Upper lobe of left lung (tissue), 6 donors: ENCODE measurements around the gene ZNF563. TPM values are rescaled to one million over a fixed set of nuclear protein-coding genes. Genes with fewer than 3 reads are reported as not detected.

ENCODE experiments used
- ATAC-seq, 2 donors: fragments of 200-7000 bp; cut with Tn5 transposase; one replicate each; pipeline ENCODE4 v1.9.1; 2022; ENCODE audit warnings: mild to moderate bottlenecking in 2 of 2, moderate library complexity in 2 of 2; ENCODE audit not compliant: low FRiP score in 2 of 2
- DNase-seq, 2 donors: peaks; one replicate each; pipeline ENCODE4 v3.0.0-alpha.2; 2019 to 2020
- H3K27ac ChIP-seq, 4 donors: fragments of 200-600 bp; sonication (generic); one replicate each; pipeline ENCODE4 v1.5.1; 2016 to 2019
- H3K27me3 ChIP-seq, 4 donors: fragments of 200-600 bp; sonication (generic); one replicate each; pipeline ENCODE4 v1.5.1; 2017 to 2019
- H3K36me3 ChIP-seq, 4 donors: fragments of 200-600 bp; sonication (generic); one replicate each; pipeline ENCODE4 v1.5.1; 2016 to 2019
- H3K4me1 ChIP-seq, 4 donors: fragments of 200-600 bp; sonication (generic); one replicate each; pipeline ENCODE4 v1.5.1; 2018 to 2019
- H3K4me3 ChIP-seq, 4 donors: fragments of 200-600 bp; sonication (generic); one replicate each; pipeline ENCODE4 v1.5.1; 2017 to 2019; ENCODE audit warnings: mild to moderate bottlenecking in 2 of 4, moderate library complexity in 1 of 4
- H3K9me3 ChIP-seq, 4 donors: fragments of 200-600 bp; sonication (generic); one replicate each; pipeline ENCODE4 v1.5.1; 2018 to 2019
- EP300 ChIP-seq, 4 donors: sonication (generic); formaldehyde crosslinking; IDR thresholded peaks; one replicate each; pipeline ENCODE4 v1.5.1; 2017; ENCODE audit warnings: antibody characterized with exemption in 4 of 4, control low read depth in 2 of 4
- POLR2A ChIP-seq, 4 donors: fragments of 450-650 bp; IDR thresholded peaks; one replicate each; pipeline ENCODE4 v1.5.1; 2016 to 2017; ENCODE audit warnings: antibody characterized with exemption in 4 of 4, mild to moderate bottlenecking in 2 of 4
- POLR2AphosphoS5 ChIP-seq, 2 donors: sonication (generic); formaldehyde crosslinking; IDR thresholded peaks; one replicate each; pipeline ENCODE4 v1.5.1; 2017; ENCODE audit warnings: antibody characterized with exemption in 2 of 2
- WGBS, 2 donors: methylation state at CpG; one replicate each; pipeline ENCODE4 v1.1.5; 2017 to 2018; 5-methylcytosine and 5-hydroxymethylcytosine counted together
- total RNA-seq, 6 donors: library from RNA; depleted of rRNA in 4 of 6; stranded (reverse); fragments of >200 nt in 4 of 6; gene quantifications; one replicate each; pipeline versions ENCODE4 v1.1.0 to v1.2.1, GENCODE V29; 2016 to 2021
- TF ChIP-seq, protein P1 (sequence below), 6 experiments: fragments of 450-650 bp in 4 of 6; fragments of 200-600 bp in 2 of 6; sonication (generic) in 2 of 6; IDR thresholded peaks; one replicate each; pipeline ENCODE4 v1.5.1; 2016 to 2019; ENCODE audit warnings: antibody characterized with exemption in 6 of 6
- donor health status: DM: no; HTN: no; CAD: no; lungs with moderate emphysema.
- donor health status: DM: no; HTN: yes; CAD: no; lungs with severe emphysema.

Gene ZNF563
- total RNA-seq, 6 donors from 2014 or later, result 2.0 to 21.0 (median 4.3) TPM

DNA sequence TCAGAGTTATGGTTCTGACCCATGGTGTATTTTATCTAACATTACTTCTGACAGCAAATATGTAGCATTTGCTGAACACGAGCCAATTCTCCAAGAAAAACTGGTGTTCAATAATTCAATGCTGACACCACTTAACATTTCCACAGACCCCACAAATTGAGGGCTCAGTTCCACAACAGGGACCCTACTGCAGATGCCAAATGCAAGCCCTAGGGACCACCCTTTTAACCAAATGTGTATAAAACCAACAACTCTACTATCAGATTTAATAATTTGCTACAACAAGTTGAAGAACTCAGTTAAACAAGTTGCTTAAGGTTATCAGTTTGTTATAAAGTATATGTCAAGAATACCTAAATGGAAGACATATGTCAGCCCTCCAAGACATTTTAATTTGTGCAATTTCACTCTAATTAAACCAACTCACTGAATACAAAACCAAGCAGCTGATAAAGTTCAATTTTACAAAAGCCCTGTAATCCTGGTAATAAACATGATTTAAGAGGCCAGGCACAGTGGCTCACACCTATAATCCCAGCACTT, 45.4 kb downstream of the ZNF563 start:
- Histone ChIP-seq H3K27me3 (no peaks in the 10 kb centered on the region), H3K4me1 (peaks cover 16 to 35% (median 26%) of the 10 kb centered on the region in 4 donors), H3K36me3 (peaks cover 0 to 30% (median 7%) of the 10 kb centered on the region in 4 donors), H3K4me3 (no peak overlapping the region), H3K27ac (no peak overlapping the region), H3K9me3 (peaks cover 0 to 19% (median 3%) of the 10 kb centered on the region in 4 donors)
- DNase-seq, result no peak
- WGBS, 2 donors, result 92 to 93% methylated on average over 1 of the region's 1 CpG
- no peak for ATAC-seq
- TF ChIP-seq EP300 (IDR thresholded peaks at IDR 0.05) (no peak), POLR2A (IDR thresholded peaks at IDR 0.05) (no peak), POLR2AphosphoS5 (IDR thresholded peaks at IDR 0.05) (no peak)
- TF ChIP-seq, protein P1, sequence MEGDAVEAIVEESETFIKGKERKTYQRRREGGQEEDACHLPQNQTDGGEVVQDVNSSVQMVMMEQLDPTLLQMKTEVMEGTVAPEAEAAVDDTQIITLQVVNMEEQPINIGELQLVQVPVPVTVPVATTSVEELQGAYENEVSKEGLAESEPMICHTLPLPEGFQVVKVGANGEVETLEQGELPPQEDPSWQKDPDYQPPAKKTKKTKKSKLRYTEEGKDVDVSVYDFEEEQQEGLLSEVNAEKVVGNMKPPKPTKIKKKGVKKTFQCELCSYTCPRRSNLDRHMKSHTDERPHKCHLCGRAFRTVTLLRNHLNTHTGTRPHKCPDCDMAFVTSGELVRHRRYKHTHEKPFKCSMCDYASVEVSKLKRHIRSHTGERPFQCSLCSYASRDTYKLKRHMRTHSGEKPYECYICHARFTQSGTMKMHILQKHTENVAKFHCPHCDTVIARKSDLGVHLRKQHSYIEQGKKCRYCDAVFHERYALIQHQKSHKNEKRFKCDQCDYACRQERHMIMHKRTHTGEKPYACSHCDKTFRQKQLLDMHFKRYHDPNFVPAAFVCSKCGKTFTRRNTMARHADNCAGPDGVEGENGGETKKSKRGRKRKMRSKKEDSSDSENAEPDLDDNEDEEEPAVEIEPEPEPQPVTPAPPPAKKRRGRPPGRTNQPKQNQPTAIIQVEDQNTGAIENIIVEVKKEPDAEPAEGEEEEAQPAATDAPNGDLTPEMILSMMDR (IDR thresholded peaks at IDR 0.05), result no peak

DNA sequence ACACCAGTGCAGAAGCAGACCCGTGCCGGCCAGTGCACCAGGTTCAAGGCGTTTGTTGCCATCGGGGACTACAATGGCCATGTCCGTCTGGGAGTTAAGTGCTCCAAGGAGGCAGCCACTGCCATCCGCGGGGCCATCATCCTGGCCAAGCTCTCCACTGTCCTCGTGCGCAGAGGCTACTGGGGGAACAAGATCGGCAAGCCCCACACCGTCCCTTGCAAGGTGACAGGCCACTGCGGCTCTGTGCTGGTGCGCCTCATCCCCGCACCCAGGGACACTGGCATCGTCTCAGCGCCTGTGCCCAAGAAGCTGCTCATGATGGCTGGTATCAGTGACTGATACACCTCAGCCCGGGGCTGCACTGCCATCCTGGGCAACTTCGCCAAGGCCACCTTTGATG, 48.8 kb downstream of the ZNF563 start:
- no peak for TF ChIP-seq POLR2A (IDR thresholded peaks at IDR 0.05)
- TF ChIP-seq, protein P1 (IDR thresholded peaks at IDR 0.05), result no peak
- no peak for TF ChIP-seq EP300 (IDR thresholded peaks at IDR 0.05)
- no peak for TF ChIP-seq POLR2AphosphoS5 (IDR thresholded peaks at IDR 0.05)
- WGBS, 2 donors, result 95 to 98% methylated on average over 4 to 14 of the region's 18 CpGs

DNA sequence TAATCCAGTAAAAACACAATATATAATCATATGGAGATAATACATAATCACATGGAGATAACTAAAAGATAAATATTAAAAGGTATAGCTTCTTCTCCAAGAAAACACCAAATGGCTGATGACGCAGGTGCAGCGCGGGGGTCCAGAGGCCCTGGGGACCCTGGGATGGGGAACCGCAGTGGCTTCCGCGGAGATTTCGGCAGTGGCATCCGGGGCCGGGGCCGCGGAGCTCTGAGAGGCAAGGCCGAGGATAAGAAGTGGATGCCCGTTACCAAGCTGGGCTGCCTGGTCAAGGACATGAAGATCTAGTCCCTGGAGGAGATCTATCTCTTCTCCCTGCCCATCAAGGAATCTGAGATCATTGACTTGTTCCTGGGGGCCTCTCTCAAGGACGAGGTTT, 49.2 kb downstream of the ZNF563 start:
- peak in 1 of 2 donors; percentile 58 for DNase-seq
- ATAC-seq, result no peak
- Histone ChIP-seq H3K9me3 (peaks cover 3 to 23% (median 15%) of the 10 kb centered on the region in 4 donors), H3K4me1 (peaks cover 3 to 8% (median 5%) of the 10 kb centered on the region in 4 donors), H3K27me3 (no peaks in the 10 kb centered on the region), H3K27ac (no peak overlapping the region), H3K4me3 (no peak overlapping the region), H3K36me3 (peaks cover 0 to 30% (median 6%) of the 10 kb centered on the region in 4 donors)
- no peak for TF ChIP-seq POLR2A (IDR thresholded peaks at IDR 0.05)
- TF ChIP-seq, protein P1 (IDR thresholded peaks at IDR 0.05), result no peak
- TF ChIP-seq POLR2AphosphoS5 (IDR thresholded peaks at IDR 0.05), result no peak
- TF ChIP-seq EP300 (IDR thresholded peaks at IDR 0.05), result no peak
- 93 to 97% methylated on average over 13 to 14 of the region's 14 CpGs for WGBS, 2 donors

More for the DNA sequence above, 48.8 kb downstream of the ZNF563 start:
- peaks cover 7 to 12% (median 9%) of the 10 kb centered on the region in 4 donors for H3K4me1 ChIP-seq
- ATAC-seq, result no peak
- peaks cover 0 to 30% (median 7%) of the 10 kb centered on the region in 4 donors for H3K36me3 ChIP-seq
- no peak for DNase-seq
- H3K27ac ChIP-seq, result no peak overlapping the region
- peaks cover 0 to 23% (median 14%) of the 10 kb centered on the region in 4 donors for H3K9me3 ChIP-seq
- H3K27me3 ChIP-seq, result no peaks in the 10 kb centered on the region
- H3K4me3 ChIP-seq, result no peak overlapping the region

DNA sequence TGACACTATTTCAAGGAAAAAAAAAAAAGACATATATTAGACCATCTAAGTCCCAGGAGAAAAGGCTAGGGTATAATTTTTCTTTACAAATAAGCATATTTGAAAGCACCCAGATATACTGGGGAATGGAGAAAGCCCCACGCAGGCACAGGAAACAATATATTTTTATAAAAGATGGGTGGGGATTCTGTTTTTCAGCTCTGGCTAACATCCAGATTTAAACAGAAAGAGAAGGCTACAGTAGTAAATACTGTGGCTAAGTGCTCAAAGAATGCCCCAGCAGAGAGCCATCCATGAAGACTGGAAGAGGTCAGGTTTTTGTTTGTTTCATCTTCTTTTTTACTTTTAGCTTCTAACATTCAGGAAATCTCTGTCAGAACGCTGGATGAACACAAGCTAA, 54.7 kb downstream of the ZNF563 start:
- 65 to 68% methylated on average over 2 of the region's 2 CpGs for WGBS, 2 donors
- TF ChIP-seq, protein P1 (IDR thresholded peaks at IDR 0.05), result no peak
- TF ChIP-seq POLR2A (IDR thresholded peaks at IDR 0.05) (no peak), POLR2AphosphoS5 (IDR thresholded peaks at IDR 0.05) (no peak), EP300 (IDR thresholded peaks at IDR 0.05) (no peak)
- no peaks in the 10 kb centered on the region for H3K27me3 ChIP-seq
- H3K9me3 ChIP-seq, result peaks cover 45 to 69% (median 59%) of the 10 kb centered on the region in 4 donors
- H3K27ac ChIP-seq, result no peak overlapping the region
- no peak overlapping the region for H3K4me3 ChIP-seq
- ATAC-seq (no peak), DNase-seq (no peak)
- peaks cover 3 to 37% (median 27%) of the 10 kb centered on the region in 4 donors for H3K36me3 ChIP-seq
- no peaks in the 10 kb centered on the region for H3K4me1 ChIP-seq
